Measurements from ENCODE around the gene FFAR3. TPM values are rescaled to one million over a fixed set of nuclear protein-coding genes. Genes with fewer than 3 reads are reported as not detected.

Gene FFAR3
- total and polyA plus RNA-seq, 2 of the 13 experiments (the other 11 are each of a cell fraction or from before 2014, with no cell fraction given): not detected

GRCh38 chr19:35380450-35381124, 22.3 kb downstream of the FFAR3 start (continued):
- TF ChIP-seq, protein P1, sequence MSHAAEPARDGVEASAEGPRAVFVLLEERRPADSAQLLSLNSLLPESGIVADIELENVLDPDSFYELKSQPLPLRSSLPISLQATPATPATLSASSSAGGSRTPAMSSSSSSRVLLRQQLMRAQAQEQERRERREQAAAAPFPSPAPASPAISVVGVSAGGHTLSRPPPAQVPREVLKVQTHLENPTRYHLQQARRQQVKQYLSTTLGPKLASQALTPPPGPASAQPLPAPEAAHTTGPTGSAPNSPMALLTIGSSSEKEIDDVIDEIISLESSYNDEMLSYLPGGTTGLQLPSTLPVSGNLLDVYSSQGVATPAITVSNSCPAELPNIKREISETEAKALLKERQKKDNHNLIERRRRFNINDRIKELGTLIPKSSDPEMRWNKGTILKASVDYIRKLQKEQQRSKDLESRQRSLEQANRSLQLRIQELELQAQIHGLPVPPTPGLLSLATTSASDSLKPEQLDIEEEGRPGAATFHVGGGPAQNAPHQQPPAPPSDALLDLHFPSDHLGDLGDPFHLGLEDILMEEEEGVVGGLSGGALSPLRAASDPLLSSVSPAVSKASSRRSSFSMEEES (CRISPR knock-in tag; IDR thresholded peaks at IDR 0.05): 0 out of 2 replicates have a peak, but pooled peaks have one; percentile 42
- TF ChIP-seq RXRA (CRISPR knock-in tag; IDR thresholded peaks at IDR 0.05) (peak; percentile 60; the same call in 1 of the 2 replicates), AFF4 (CRISPR knock-in tag; IDR thresholded peaks at IDR 0.05) (no peak), JDP2 (CRISPR knock-in tag; IDR thresholded peaks at IDR 0.05; ENCODE audit: borderline replicate concordance) (no peak), ZKSCAN8 (CRISPR knock-in tag; IDR thresholded peaks at IDR 0.05; ENCODE audit: borderline replicate concordance) (0 out of 2 replicates have a peak, but pooled peaks have one; percentile 67), SOX6 (IDR thresholded peaks at IDR 0.05) (no peak), SOX6 (CRISPR knock-in tag; IDR thresholded peaks at IDR 0.05) (peak; percentile 75), ZNF766 (CRISPR knock-in tag; IDR thresholded peaks at IDR 0.05; ENCODE audit: borderline replicate concordance) (no peak), ZNF383 (CRISPR knock-in tag; IDR thresholded peaks at IDR 0.05; ENCODE audit: borderline replicate concordance) (no peak), SMAD1 (CRISPR knock-in tag; IDR thresholded peaks at IDR 0.05; ENCODE audit: borderline replicate concordance, low read depth) (no peak), ZNF556 (CRISPR knock-in tag; IDR thresholded peaks at IDR 0.05; ENCODE audit: borderline replicate concordance) (peak; percentile 85; the same call in 1 of the 2 replicates), ZNF513 (CRISPR knock-in tag; conservative IDR thresholded peaks at IDR 0.05) (no peak), ZNF33A (CRISPR knock-in tag; IDR thresholded peaks at IDR 0.05; ENCODE audit: borderline replicate concordance) (no peak), NR2F2 (IDR thresholded peaks at IDR 0.05; ENCODE audit: borderline replicate concordance, low read depth) (no peak), KAT8 (CRISPR knock-in tag; IDR thresholded peaks at IDR 0.05) (peak; percentile 48)
- TF ChIP-seq, protein P2, sequence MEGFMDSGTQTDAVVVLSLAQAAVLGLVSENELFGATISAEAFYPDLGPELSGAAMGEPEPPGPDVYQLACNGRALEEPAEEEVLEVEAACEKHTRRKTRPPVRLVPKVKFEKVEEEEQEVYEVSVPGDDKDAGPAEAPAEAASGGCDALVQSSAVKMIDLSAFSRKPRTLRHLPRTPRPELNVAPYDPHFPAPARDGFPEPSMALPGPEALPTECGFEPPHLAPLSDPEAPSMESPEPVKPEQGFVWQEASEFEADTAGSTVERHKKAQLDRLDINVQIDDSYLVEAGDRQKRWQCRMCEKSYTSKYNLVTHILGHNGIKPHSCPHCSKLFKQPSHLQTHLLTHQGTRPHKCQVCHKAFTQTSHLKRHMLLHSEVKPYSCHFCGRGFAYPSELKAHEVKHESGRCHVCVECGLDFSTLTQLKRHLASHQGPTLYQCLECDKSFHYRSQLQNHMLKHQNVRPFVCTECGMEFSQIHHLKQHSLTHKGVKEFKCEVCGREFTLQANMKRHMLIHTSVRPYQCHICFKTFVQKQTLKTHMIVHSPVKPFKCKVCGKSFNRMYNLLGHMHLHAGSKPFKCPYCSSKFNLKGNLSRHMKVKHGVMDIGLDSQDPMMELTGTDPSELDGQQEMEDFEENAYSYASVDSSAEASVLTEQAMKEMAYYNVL (CRISPR knock-in tag; IDR thresholded peaks at IDR 0.05; ENCODE audit: borderline replicate concordance): no peak; the same call in 1 of the 2 replicates
- TF ChIP-seq, protein P3, sequence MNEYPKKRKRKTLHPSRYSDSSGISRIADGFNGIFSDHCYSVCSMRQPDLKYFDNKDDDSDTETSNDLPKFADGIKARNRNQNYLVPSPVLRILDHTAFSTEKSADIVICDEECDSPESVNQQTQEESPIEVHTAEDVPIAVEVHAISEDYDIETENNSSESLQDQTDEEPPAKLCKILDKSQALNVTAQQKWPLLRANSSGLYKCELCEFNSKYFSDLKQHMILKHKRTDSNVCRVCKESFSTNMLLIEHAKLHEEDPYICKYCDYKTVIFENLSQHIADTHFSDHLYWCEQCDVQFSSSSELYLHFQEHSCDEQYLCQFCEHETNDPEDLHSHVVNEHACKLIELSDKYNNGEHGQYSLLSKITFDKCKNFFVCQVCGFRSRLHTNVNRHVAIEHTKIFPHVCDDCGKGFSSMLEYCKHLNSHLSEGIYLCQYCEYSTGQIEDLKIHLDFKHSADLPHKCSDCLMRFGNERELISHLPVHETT (CRISPR knock-in tag; conservative IDR thresholded peaks at IDR 0.05): 0 out of 2 replicates have a peak, but pooled peaks have one; percentile 14
- TF ChIP-seq, protein P4, sequence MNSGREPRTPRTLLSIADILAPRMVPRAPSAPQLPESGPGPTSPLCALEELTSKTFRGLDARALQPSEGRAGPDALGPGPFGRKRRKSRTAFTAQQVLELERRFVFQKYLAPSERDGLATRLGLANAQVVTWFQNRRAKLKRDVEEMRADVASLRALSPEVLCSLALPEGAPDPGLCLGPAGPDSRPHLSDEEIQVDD (CRISPR knock-in tag; IDR thresholded peaks at IDR 0.05; ENCODE audit: borderline replicate concordance): no peak
